Transverse colon (tissue), 4 donors: Measurements from ENCODE around the gene DNAJC18.

Source experiments
- CTCF ChIP-seq, 5 experiments: fragments of 200-600 bp in 3 of 5; fragments of 450-650 bp in 2 of 5; sonication (generic) in 3 of 5; IDR thresholded peaks; 1 replicate in 2 of 5; 2 replicates in 3 of 5; pipeline ENCODE4 v1.5.1; 2016 to 2017; ENCODE audit warnings: antibody characterized with exemption in 5 of 5, inconsistent platforms in 3 of 5, mild to moderate bottlenecking in 2 of 5, moderate library complexity in 1 of 5
- POLR2A ChIP-seq: fragments of 450-650 bp; IDR thresholded peaks from one replicate; pipeline ENCODE4 v1.6.1; 2016; ENCODE audit warnings: antibody characterized with exemption, mild to moderate bottlenecking, moderate library complexity
- POLR2AphosphoS5 ChIP-seq, 3 donors: sonication (generic); formaldehyde crosslinking; IDR thresholded peaks; one replicate each; pipeline ENCODE4 v1.6.1; 2016; ENCODE audit warnings: antibody characterized with exemption in 3 of 3

- TF ChIP-seq POLR2AphosphoS5 (IDR thresholded peaks at IDR 0.05) = no peak
- TF ChIP-seq CTCF (IDR thresholded peaks at IDR 0.05) = no peak
- TF ChIP-seq POLR2A = no peak
Measured at GRCh38 chr5:139453683-139454567, 14.6 kb upstream of the DNAJC18 start.
